ENCODE data around the gene TBL3. TPM values are rescaled to one million over a fixed set of nuclear protein-coding genes. Genes with fewer than 3 reads are reported as not detected.
A peak's percentile ranks its signal among the peaks of the same experiment; 100 is the strongest.

TBL3 gene
- polyA plus RNA-seq, 1 donor from 2014 or later = 21.4 TPM

DNA sequence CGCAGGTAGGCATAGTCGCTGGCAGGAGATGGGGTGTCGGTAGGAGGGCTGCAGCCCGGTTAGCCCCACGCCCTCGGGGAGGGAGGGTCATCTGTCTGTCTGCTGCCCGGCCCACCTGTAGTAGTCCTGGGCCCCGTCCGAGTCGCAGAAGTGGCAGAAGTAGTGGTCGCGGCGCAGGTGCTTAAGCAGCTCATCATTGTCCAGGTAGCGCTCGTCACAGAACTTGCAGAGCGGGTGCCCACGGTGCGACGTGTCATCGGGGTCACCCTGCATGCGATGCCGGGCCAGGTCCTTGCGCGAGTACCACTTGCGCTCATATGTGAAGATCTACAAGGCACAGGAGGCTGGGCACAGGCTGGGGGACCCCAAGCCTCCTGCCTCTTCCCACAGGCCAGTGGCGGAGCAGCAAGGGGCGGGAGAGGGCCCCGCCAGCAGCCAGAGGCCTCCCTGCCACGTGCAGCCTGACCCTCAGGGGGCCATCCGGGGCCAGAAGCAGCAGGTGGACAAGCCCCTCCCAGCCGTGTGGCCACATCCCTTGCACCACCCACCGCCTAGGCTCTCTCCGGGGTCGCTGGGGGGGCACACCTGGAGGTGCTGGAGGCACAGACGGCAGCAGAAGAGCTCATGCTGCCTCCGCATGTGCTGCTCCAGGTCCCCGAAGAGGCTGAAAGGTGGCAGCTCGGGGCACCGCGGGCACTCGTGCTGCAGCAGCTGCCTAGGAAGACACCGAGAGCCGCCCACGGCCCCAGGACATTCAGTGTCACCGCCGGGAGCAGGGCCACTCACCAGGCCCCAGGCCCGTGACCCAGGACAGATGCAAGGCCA lies 30.8 kb downstream of the TBL3 start:
- no peaks in the 10 kb centered on the region for H3K9me3 ChIP-seq (ENCODE audit: low read length)
- no peak overlapping the region for H3K9ac ChIP-seq (ENCODE audit: low read length)
- H4K20me1 ChIP-seq (ENCODE audit: insufficient read depth) = no peaks in the 10 kb centered on the region
- H3K27ac ChIP-seq (ENCODE audit: low read length) = no peak overlapping the region
- no peaks in the 10 kb centered on the region for H3K36me3 ChIP-seq (ENCODE audit: insufficient read depth, low read length)
- no peaks in the 10 kb centered on the region for H3K27me3 ChIP-seq (ENCODE audit: insufficient read depth, low read depth, low read length)
- TF ChIP-seq POLR2AphosphoS5 (IDR thresholded peaks at IDR 0.05) (no peak), CTCF (IDR thresholded peaks at IDR 0.05; ENCODE audit: poor library complexity, severe bottlenecking) (no peak), TAF1 (IDR thresholded peaks at IDR 0.05; ENCODE audit: low read depth) (no peak), REST (IDR thresholded peaks at IDR 0.05; ENCODE audit: borderline replicate concordance) (no peak), EZH2 (IDR thresholded peaks at IDR 0.05; ENCODE audit: borderline replicate concordance, insufficient read depth, low read length, poor library complexity, severe bottlenecking) (no peak), SMC3 (conservative IDR thresholded peaks at IDR 0.05; ENCODE audit: poor library complexity) (no peak), MXI1 (conservative IDR thresholded peaks at IDR 0.05; ENCODE audit: poor library complexity, severe bottlenecking) (no peak), EP300 (conservative IDR thresholded peaks at IDR 0.05; ENCODE audit: poor library complexity, severe bottlenecking) (no peak), RAD21 (conservative IDR thresholded peaks at IDR 0.05) (no peak)
- H3K4me3 ChIP-seq (ENCODE audit: low read length) = no peak overlapping the region
- H3K79me2 ChIP-seq (replicated peaks; ENCODE audit: insufficient read depth, low read length) = peaks cover 23% of the 10 kb centered on the region
- H2AFZ ChIP-seq (ENCODE audit: low read depth, low read length) = no peak overlapping the region
- no peaks in the 10 kb centered on the region for H3F3A ChIP-seq (ENCODE audit: insufficient read depth, low read length, poor library complexity, severe bottlenecking)
- no peaks in the 10 kb centered on the region for H3K9me2 ChIP-seq (ENCODE audit: insufficient read depth, low read length)
- no peak overlapping the region for H3K4me2 ChIP-seq (ENCODE audit: low read length)

- H3K9me2 ChIP-seq (ENCODE audit: insufficient read depth, low read length) = no peaks in the 10 kb centered on the region
- H3K4me2 ChIP-seq (ENCODE audit: low read length) = no peak overlapping the region
- H3K4me3 ChIP-seq (ENCODE audit: low read length) = peak overlapping the region; percentile 50
- H3K9ac ChIP-seq (ENCODE audit: low read length) = no peak overlapping the region
- no peaks in the 10 kb centered on the region for H3K9me3 ChIP-seq (ENCODE audit: low read length)
- no peaks in the 10 kb centered on the region for H3K27me3 ChIP-seq (ENCODE audit: insufficient read depth, low read depth, low read length)
- no peak overlapping the region for H2AFZ ChIP-seq (ENCODE audit: low read depth, low read length)
- peaks cover 5% of the 10 kb centered on the region for H4K20me1 ChIP-seq (ENCODE audit: insufficient read depth)
- H3K27ac ChIP-seq (ENCODE audit: low read length) = no peak overlapping the region
- no peaks in the 10 kb centered on the region for H3F3A ChIP-seq (ENCODE audit: insufficient read depth, low read length, poor library complexity, severe bottlenecking)
- TF ChIP-seq EZH2 (IDR thresholded peaks at IDR 0.05; ENCODE audit: borderline replicate concordance, insufficient read depth, low read length, poor library complexity, severe bottlenecking) (no peak), MXI1 (conservative IDR thresholded peaks at IDR 0.05; ENCODE audit: poor library complexity, severe bottlenecking) (no peak), TAF1 (IDR thresholded peaks at IDR 0.05; ENCODE audit: low read depth) (no peak), POLR2AphosphoS5 (IDR thresholded peaks at IDR 0.05) (no peak), SMC3 (conservative IDR thresholded peaks at IDR 0.05; ENCODE audit: poor library complexity) (no peak), RAD21 (conservative IDR thresholded peaks at IDR 0.05) (no peak), CTCF (IDR thresholded peaks at IDR 0.05; ENCODE audit: poor library complexity, severe bottlenecking) (no peak)
- no peaks in the 10 kb centered on the region for H3K36me3 ChIP-seq (ENCODE audit: insufficient read depth, low read length)
- peaks cover 30% of the 10 kb centered on the region for H3K79me2 ChIP-seq (replicated peaks; ENCODE audit: insufficient read depth, low read length)
Observed at GRCh38 chr16:2003231-2003826, 31.5 kb downstream of the TBL3 start.

Data from neural cell (in vitro differentiated cells).